ENCODE measurements around the gene CREB3L1.

CREB3L1 gene

DNA sequence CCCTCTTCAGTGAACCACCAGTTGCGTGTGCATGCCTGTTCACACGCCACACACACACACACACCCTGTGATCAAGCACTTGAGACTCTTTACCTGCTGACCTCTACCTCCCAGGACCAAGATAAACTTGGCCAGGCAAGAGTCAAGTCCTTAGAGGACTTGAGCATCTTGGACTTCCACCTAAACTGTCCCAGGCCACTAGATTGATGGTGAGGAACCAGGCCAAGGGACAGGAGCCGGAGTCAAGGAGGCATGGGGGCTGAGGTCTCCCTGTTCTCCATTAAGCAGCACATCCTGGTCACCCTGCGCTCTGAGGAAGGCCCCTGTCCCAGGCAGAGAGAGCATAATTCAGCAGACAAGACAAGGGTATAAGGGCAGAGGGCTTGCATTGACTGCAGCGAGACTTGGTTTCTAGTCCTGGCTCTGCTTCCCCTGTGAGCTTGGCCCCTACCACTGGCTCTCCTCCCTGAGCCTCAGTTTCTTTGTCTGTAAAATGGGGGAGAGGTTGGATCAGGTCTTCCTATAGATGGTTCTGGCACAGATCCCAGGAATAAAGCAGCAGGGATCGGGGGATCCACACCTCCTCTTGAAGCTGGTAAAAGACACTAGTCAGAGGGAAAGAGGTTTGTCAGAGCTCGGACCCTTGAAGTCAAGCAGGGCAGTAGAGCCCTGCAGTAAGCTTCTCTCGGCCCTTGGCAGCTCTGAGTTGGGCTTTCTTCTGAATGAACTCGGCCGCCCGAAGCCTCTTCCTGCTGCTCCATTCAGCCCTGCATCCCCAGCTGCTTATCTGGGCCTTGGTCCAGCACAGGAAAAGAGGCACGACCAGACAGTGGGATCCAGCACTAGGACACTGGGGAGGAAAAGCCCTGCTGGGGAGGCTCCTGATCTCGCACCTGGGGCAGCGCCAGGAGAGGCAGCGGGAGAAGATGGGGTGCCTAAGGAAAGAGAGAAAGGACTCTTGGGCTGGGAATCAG lies 2.0 kb downstream of the CREB3L1 start:
- H3K27me3 ChIP-seq (replicated peaks in 2 of 5; ENCODE audit: control insufficient read depth in 4 of 5, insufficient read depth in 5 of 5, low read length in 4 of 5), result peaks cover 2 to 42% (median 12%) of the 10 kb centered on the region in 5 experiments

DNA sequence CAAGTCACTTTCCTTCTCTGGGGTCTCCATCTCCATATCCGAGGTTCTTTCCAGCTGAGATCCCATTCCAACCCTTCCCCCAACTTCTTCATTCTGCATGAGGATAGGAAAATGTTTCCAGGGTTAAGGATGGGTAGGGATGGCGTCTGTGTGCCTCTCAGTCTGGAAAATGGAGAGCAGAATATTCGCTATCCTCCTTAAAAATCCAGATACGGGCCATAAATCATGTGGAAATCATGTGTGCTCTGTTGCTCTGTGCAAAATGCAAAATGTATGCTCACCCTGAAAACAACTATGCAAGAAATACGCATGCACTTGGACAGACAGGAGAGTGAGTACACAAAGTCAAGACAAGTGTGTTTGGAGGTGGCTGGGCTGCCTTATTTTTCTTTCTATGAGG lies 3.2 kb downstream of the CREB3L1 start:
- POLR2A ChIA-PET, result no interaction called here
- no peak overlapping the region for H3K4me3 ChIP-seq (ENCODE audit: control insufficient read depth in 1 of 7, extremely low read depth in 1 of 7, insufficient read depth in 4 of 7, low read depth in 2 of 7, low read length in 6 of 7)
- no peaks in the 10 kb centered on the region for H3K36me3 ChIP-seq (ENCODE audit: control insufficient read depth in 4 of 4, insufficient read depth in 4 of 4, low read length in 3 of 4)
- no peak overlapping the region for H3K27ac ChIP-seq (ENCODE audit: insufficient read depth in 1 of 2, low read depth in 1 of 2, low read length in 2 of 2, poor library complexity in 1 of 2, severe bottlenecking in 2 of 2)
- CTCF ChIA-PET, result interaction anchor here (4.7 kb wide), 1 partner anchor 11 kb away, joined by 26 read pairs; no protein-coding TSS in a partner anchor
- no peak for DNase-seq
- no peaks in the 10 kb centered on the region for H3K9me3 ChIP-seq (ENCODE audit: control extremely low read depth in 1 of 5, control insufficient read depth in 4 of 5, insufficient read depth in 2 of 5, low read depth in 1 of 5, low read length in 4 of 5)
- WGBS (ENCODE audit: insufficient coverage), result 94% methylated on average over 4 of the region's 5 CpGs
- peaks cover 2 to 40% (median 15%) of the 10 kb centered on the region in 5 experiments for H3K27me3 ChIP-seq (replicated peaks in 2 of 5; ENCODE audit: control insufficient read depth in 4 of 5, insufficient read depth in 5 of 5, low read length in 4 of 5)
- peaks cover 0 to 27% (median 22%) of the 10 kb centered on the region in 4 experiments for H3K4me1 ChIP-seq (ENCODE audit: control extremely low read depth in 1 of 4, control insufficient read depth in 4 of 4, insufficient read depth in 4 of 4, low read length in 3 of 4)

More for the DNA sequence above, 2.0 kb downstream of the CREB3L1 start:
- WGBS (ENCODE audit: insufficient coverage), result 86% methylated on average over 10 of the region's 15 CpGs
- DNase-seq, result no peak
- H3K4me1 ChIP-seq (ENCODE audit: control extremely low read depth in 1 of 4, control insufficient read depth in 4 of 4, insufficient read depth in 4 of 4, low read length in 3 of 4), result peaks cover 0 to 27% (median 22%) of the 10 kb centered on the region in 4 experiments
- ChIA-PET POLR2A (no interaction called here), CTCF (interaction anchor here (0.9 to 4.7 kb wide), 6 partner anchors 12 to 40 kb away, joined by 3 to 26 read pairs (median 8); no protein-coding TSS in a partner anchor)
- H3K9me3 ChIP-seq (ENCODE audit: control extremely low read depth in 1 of 5, control insufficient read depth in 4 of 5, insufficient read depth in 2 of 5, low read depth in 1 of 5, low read length in 4 of 5), result no peaks in the 10 kb centered on the region
- H3K36me3 ChIP-seq (ENCODE audit: control insufficient read depth in 4 of 4, insufficient read depth in 4 of 4, low read length in 3 of 4), result no peaks in the 10 kb centered on the region
- H3K27ac ChIP-seq (ENCODE audit: insufficient read depth in 1 of 2, low read depth in 1 of 2, low read length in 2 of 2, poor library complexity in 1 of 2, severe bottlenecking in 2 of 2), result no peak overlapping the region
- no peak overlapping the region for H3K4me3 ChIP-seq (ENCODE audit: control insufficient read depth in 1 of 7, extremely low read depth in 1 of 7, insufficient read depth in 4 of 7, low read depth in 2 of 7, low read length in 6 of 7)

DNA sequence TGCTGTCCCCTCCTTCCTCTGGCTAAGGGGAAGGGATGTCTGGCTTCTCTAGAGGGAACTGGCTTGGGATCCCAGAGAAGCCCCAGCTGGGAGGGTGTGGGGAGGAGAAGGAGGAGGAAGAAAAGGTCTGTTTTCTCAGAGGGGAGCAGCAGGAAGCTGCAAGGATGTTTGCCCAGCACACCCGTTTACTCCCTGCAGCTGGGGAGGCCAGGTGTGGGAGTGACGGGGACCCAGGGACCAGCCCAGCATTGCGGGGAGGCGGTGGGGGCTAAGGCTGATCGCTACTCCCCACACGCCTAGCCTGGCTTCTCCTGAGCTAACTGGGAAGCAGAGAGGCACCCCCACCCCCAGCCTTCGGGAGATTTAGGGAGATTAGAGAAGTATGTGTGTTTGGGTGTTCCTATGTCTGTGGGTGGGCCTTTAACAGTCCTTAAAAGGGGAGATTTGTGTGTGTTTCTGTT lies 3.9 kb downstream of the CREB3L1 start:
- Histone ChIP-seq H3K9me3 (ENCODE audit: control extremely low read depth in 1 of 5, control insufficient read depth in 4 of 5, insufficient read depth in 2 of 5, low read depth in 1 of 5, low read length in 4 of 5) (no peaks in the 10 kb centered on the region), H3K4me3 (ENCODE audit: control insufficient read depth in 1 of 7, extremely low read depth in 1 of 7, insufficient read depth in 4 of 7, low read depth in 2 of 7, low read length in 6 of 7) (peak overlapping the region in 1 of 7 experiments; percentile 31), H3K27me3 (replicated peaks in 2 of 5; ENCODE audit: control insufficient read depth in 4 of 5, insufficient read depth in 5 of 5, low read length in 4 of 5) (peaks cover 2 to 33% (median 15%) of the 10 kb centered on the region in 5 experiments), H3K27ac (ENCODE audit: insufficient read depth in 1 of 2, low read depth in 1 of 2, low read length in 2 of 2, poor library complexity in 1 of 2, severe bottlenecking in 2 of 2) (peak overlapping the region in 1 of 2 experiments; percentile 16), H3K4me1 (ENCODE audit: control extremely low read depth in 1 of 4, control insufficient read depth in 4 of 4, insufficient read depth in 4 of 4, low read length in 3 of 4) (peaks cover 0 to 27% (median 22%) of the 10 kb centered on the region in 4 experiments), H3K36me3 (ENCODE audit: control insufficient read depth in 4 of 4, insufficient read depth in 4 of 4, low read length in 3 of 4) (no peaks in the 10 kb centered on the region)
- CTCF ChIA-PET, result interaction anchor here (1.4 kb wide), 1 partner anchor 15 kb away, joined by 3 read pairs; no protein-coding TSS in a partner anchor
- POLR2A ChIA-PET, result no interaction called here
- DNase-seq, result no peak
- 0% methylated on average over 1 of the region's 7 CpGs for WGBS (ENCODE audit: insufficient coverage)

DNA sequence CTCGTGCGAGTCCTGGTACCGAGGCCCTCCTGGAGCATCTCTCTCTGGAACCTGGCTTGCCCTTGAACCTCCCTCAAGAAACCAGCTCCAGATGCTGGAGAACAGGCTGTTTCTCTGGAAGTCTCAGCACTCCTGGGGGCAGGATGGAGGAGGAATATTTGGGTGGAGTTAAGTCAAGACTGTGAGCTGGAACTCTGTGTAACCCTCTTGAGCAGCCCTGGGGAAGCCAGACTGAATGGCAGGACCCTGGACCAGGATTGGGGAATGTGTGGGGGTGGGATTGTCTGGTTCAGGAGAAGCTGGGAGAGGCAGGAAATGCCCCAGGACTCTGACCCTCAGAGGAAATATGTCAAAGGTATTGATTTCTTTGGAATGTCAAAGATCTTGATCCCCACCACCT lies 7.7 kb downstream of the CREB3L1 start:
- peaks cover 0 to 14% (median 11%) of the 10 kb centered on the region in 4 experiments for H3K4me1 ChIP-seq (ENCODE audit: control extremely low read depth in 1 of 4, control insufficient read depth in 4 of 4, insufficient read depth in 4 of 4, low read length in 3 of 4)
- ChIA-PET POLR2A (no interaction called here), CTCF (interaction anchor here (1.2 to 2.3 kb wide), 3 partner anchors 11 to 35 kb away, joined by 3 to 7 read pairs (median 4); no protein-coding TSS in a partner anchor)
- H3K27me3 ChIP-seq (replicated peaks in 2 of 5; ENCODE audit: control insufficient read depth in 4 of 5, insufficient read depth in 5 of 5, low read length in 4 of 5), result peaks cover 0 to 3% (median 0%) of the 10 kb centered on the region in 5 experiments
- H3K9me3 ChIP-seq (ENCODE audit: control extremely low read depth in 1 of 5, control insufficient read depth in 4 of 5, insufficient read depth in 2 of 5, low read depth in 1 of 5, low read length in 4 of 5), result no peaks in the 10 kb centered on the region
- no peak overlapping the region for H3K27ac ChIP-seq (ENCODE audit: insufficient read depth in 1 of 2, low read depth in 1 of 2, low read length in 2 of 2, poor library complexity in 1 of 2, severe bottlenecking in 2 of 2)
- WGBS (ENCODE audit: insufficient coverage), result 95% methylated on average over 3 of the region's 3 CpGs
- no peak for DNase-seq
- no peaks in the 10 kb centered on the region for H3K36me3 ChIP-seq (ENCODE audit: control insufficient read depth in 4 of 4, insufficient read depth in 4 of 4, low read length in 3 of 4)
- no peak overlapping the region for H3K4me3 ChIP-seq (ENCODE audit: control insufficient read depth in 1 of 7, extremely low read depth in 1 of 7, insufficient read depth in 4 of 7, low read depth in 2 of 7, low read length in 6 of 7)

DNA sequence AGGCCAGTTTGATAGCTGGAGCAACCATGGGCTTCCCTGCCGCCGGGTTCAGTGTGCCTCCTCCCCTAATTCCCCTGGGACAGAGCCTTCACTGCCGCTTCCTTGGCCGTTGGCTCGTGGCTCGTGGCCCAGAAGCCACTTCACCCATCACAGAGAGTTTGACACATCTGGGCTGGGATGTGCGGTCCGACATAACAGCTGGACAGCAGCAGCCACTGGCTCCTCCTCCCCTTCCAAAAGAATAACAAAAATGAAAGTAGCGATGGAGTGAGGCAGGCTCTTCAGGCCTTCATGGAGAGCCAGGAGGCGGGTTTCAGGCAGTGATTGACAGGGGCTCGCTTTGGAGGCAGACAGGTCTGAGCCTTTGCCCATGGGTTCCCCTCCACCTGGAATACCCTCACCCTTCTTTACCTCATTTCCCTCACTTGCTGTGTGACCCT lies 8.2 kb downstream of the CREB3L1 start:
- Histone ChIP-seq H3K27me3 (replicated peaks in 2 of 5; ENCODE audit: control insufficient read depth in 4 of 5, insufficient read depth in 5 of 5, low read length in 4 of 5) (peaks cover 0 to 3% (median 0%) of the 10 kb centered on the region in 5 experiments), H3K4me3 (ENCODE audit: control insufficient read depth in 1 of 7, extremely low read depth in 1 of 7, insufficient read depth in 4 of 7, low read depth in 2 of 7, low read length in 6 of 7) (no peak overlapping the region), H3K9me3 (ENCODE audit: control extremely low read depth in 1 of 5, control insufficient read depth in 4 of 5, insufficient read depth in 2 of 5, low read depth in 1 of 5, low read length in 4 of 5) (no peaks in the 10 kb centered on the region), H3K36me3 (ENCODE audit: control insufficient read depth in 4 of 4, insufficient read depth in 4 of 4, low read length in 3 of 4) (no peaks in the 10 kb centered on the region), H3K4me1 (ENCODE audit: control extremely low read depth in 1 of 4, control insufficient read depth in 4 of 4, insufficient read depth in 4 of 4, low read length in 3 of 4) (peaks cover 0 to 14% (median 11%) of the 10 kb centered on the region in 4 experiments), H3K27ac (ENCODE audit: insufficient read depth in 1 of 2, low read depth in 1 of 2, low read length in 2 of 2, poor library complexity in 1 of 2, severe bottlenecking in 2 of 2) (no peak overlapping the region)
- POLR2A ChIA-PET, result no interaction called here
- DNase-seq, result no peak
- CTCF ChIA-PET, result interaction anchor here (0.9 to 2.3 kb wide), 5 partner anchors 10 to 29 kb away, joined by 3 to 7 read pairs (median 3); no protein-coding TSS in a partner anchor
- WGBS (ENCODE audit: insufficient coverage), result 97% methylated on average over 10 of the region's 11 CpGs

DNA sequence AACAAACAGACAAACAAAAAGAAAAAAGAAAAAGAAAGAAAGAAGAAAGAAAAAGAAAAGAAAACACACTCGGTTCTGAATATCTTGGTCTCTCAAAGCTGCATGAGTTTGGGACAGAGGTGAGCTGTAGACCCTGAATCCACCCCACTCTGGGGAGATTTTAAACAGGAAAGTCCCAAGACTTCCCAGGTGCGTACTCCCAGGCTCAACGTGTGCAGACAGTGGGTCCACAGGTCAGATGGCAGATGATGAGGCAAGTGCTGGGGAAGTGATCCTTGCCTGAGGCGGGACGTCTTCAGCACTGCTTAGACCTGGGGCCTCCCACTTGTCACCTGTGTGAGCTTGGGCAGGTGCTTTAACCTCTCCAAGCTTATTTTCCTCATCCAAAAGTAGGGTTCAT lies 9.3 kb downstream of the CREB3L1 start:
- peaks cover 0 to 3% (median 0%) of the 10 kb centered on the region in 5 experiments for H3K27me3 ChIP-seq (replicated peaks in 2 of 5; ENCODE audit: control insufficient read depth in 4 of 5, insufficient read depth in 5 of 5, low read length in 4 of 5)
- no peak overlapping the region for H3K4me3 ChIP-seq (ENCODE audit: control insufficient read depth in 1 of 7, extremely low read depth in 1 of 7, insufficient read depth in 4 of 7, low read depth in 2 of 7, low read length in 6 of 7)
- H3K9me3 ChIP-seq (ENCODE audit: control extremely low read depth in 1 of 5, control insufficient read depth in 4 of 5, insufficient read depth in 2 of 5, low read depth in 1 of 5, low read length in 4 of 5), result no peaks in the 10 kb centered on the region
- DNase-seq, result no peak
- CTCF ChIA-PET, result interaction anchor here (0.7 to 2.3 kb wide), 6 partner anchors 9 to 25 kb away, joined by 3 to 7 read pairs (median 4); no protein-coding TSS in a partner anchor
- H3K4me1 ChIP-seq (ENCODE audit: control extremely low read depth in 1 of 4, control insufficient read depth in 4 of 4, insufficient read depth in 4 of 4, low read length in 3 of 4), result peaks cover 0 to 5% (median 3%) of the 10 kb centered on the region in 4 experiments
- H3K27ac ChIP-seq (ENCODE audit: insufficient read depth in 1 of 2, low read depth in 1 of 2, low read length in 2 of 2, poor library complexity in 1 of 2, severe bottlenecking in 2 of 2), result no peak overlapping the region
- no peaks in the 10 kb centered on the region for H3K36me3 ChIP-seq (ENCODE audit: control insufficient read depth in 4 of 4, insufficient read depth in 4 of 4, low read length in 3 of 4)
- 100% methylated on average over 5 of the region's 5 CpGs for WGBS (ENCODE audit: insufficient coverage)
- POLR2A ChIA-PET, result no interaction called here

Measured in common myeloid progenitor, CD34-positive (primary cell).